CD4-positive, alpha-beta T cell (primary cell): ENCODE results near the gene STX10. TPM values are rescaled to one million over a fixed set of nuclear protein-coding genes. Genes with fewer than 3 reads are reported as not detected.

Experiments
- ATAC-seq: fragments of 200-7000 bp; cut with Tn5 transposase; one replicate; pipeline ENCODE4 v1.10.0; 2022; ENCODE audit warnings: mild to moderate bottlenecking; ENCODE audit not compliant: poor library complexity
- CTCF ChIA-PET: fragments of 350-600 bp; sonication (Branson Sonifier 250); formaldehyde crosslinking; loops from one replicate; lab custom pipeline; 2021; ENCODE audit warnings: antibody characterized with exemption, inconsistent platforms; lab: Charles Lee
- POLR2A ChIA-PET: fragments of 350-600 bp; sonication (Branson Sonifier 250); formaldehyde crosslinking; loops from one replicate; lab custom pipeline; 2021; ENCODE audit warnings: antibody characterized with exemption, inconsistent platforms; lab: Charles Lee
- DNase-seq, 14 experiments: peaks; one replicate each; pipeline ENCODE4 v3.0.0-alpha.2; 2013 to 2020; ENCODE audit warnings: mixed read lengths in 2 of 14
- H3K27ac ChIP-seq, 2 donors: one replicate each; pipeline versions ENCODE4 v1.5.1 to v1.7.0; 2013; ENCODE audit warnings: low read length in 2 of 2, low read depth in 1 of 2, mild to moderate bottlenecking in 1 of 2
- H3K27me3 ChIP-seq, 2 experiments: 1 replicate in 1 of 2; 2 replicates in 1 of 2; pipeline versions ENCODE4 v1.6.1 to v1.7.0; 2013; ENCODE audit warnings: low read length in 2 of 2, control low read depth in 1 of 2, mild to moderate bottlenecking in 1 of 2, moderate library complexity in 1 of 2; ENCODE audit not compliant: insufficient read depth in 2 of 2, control insufficient read depth in 1 of 2
- H3K36me3 ChIP-seq: one replicate; pipeline ENCODE4 v1.6.1; 2013; ENCODE audit warnings: low read length, control low read depth; ENCODE audit not compliant: insufficient read depth
- H3K4me1 ChIP-seq: one replicate; pipeline ENCODE4 v1.6.1; 2013; ENCODE audit warnings: low read length, control low read depth; ENCODE audit not compliant: insufficient read depth
- H3K4me3 ChIP-seq: one replicate; pipeline ENCODE4 v1.5.1; 2013; ENCODE audit warnings: mild to moderate bottlenecking, low read length, moderate library complexity
- H3K9me3 ChIP-seq, 2 experiments: 1 replicate in 1 of 2; 2 replicates in 1 of 2; pipeline versions ENCODE4 v1.6.1 to v1.7.0; 2013; ENCODE audit warnings: low read length in 2 of 2, mild to moderate bottlenecking in 2 of 2, control low read depth in 1 of 2, moderate library complexity in 1 of 2; ENCODE audit not compliant: control insufficient read depth in 1 of 2, insufficient read depth in 1 of 2
- H3K27ac Mint-ChIP-seq: one replicate; pipeline ENCODE4 v1.8.0; 2020; ENCODE audit warnings: mixed read lengths
- H3K27me3 Mint-ChIP-seq: one replicate; pipeline ENCODE4 v1.8.0; 2021; ENCODE audit warnings: mixed read lengths
- H3K36me3 Mint-ChIP-seq: one replicate; pipeline ENCODE4 v1.8.0; 2021; ENCODE audit warnings: low read depth, mixed read lengths
- H3K4me1 Mint-ChIP-seq: one replicate; pipeline ENCODE4 v1.8.0; 2021; ENCODE audit warnings: low read depth, mixed read lengths
- H3K4me3 Mint-ChIP-seq: one replicate; pipeline ENCODE4 v1.8.0; 2020; ENCODE audit warnings: mild to moderate bottlenecking, mixed read lengths
- H3K9me3 Mint-ChIP-seq: one replicate; pipeline ENCODE4 v1.8.0; 2020; ENCODE audit warnings: mixed read lengths
- CTCF ChIP-seq: fragments of 200-600 bp; IDR thresholded peaks from one replicate; pipeline ENCODE4 v1.8.0; 2022; ENCODE audit warnings: antibody characterized with exemption, mild to moderate bottlenecking
- intact Hi-C, 2 experiments: fragments of 100-400 bp; cut with DNase I in 1 of 2; cut with micrococcal nuclease in 1 of 2; formaldehyde crosslinking; loops; one replicate each; pipeline versions ENCODE4 v1.15.1 to v1.9.0; 2023 to 2025; cut with DNase I, micrococcal nuclease
- total RNA-seq, 174 experiments: library from RNA in 2 of 174; stranded (reverse) in 2 of 174; gene quantifications; one replicate each; pipeline ENCODE4 v1.2.3 and lab custom pipeline; 2021 to 2026

The STX10 gene
- total RNA-seq, 2 experiments from 2014 or later: 40.9 to 43.9 TPM

GRCh38 chr19:13137290-13137794 lies 12.8 kb downstream of the STX10 start:
- peaks cover 14% of the 10 kb centered on the region for H3K4me1 Mint-ChIP-seq
- peaks cover 12% of the 10 kb centered on the region for H3K4me1 ChIP-seq
- H3K27me3 Mint-ChIP-seq: no peaks in the 10 kb centered on the region
- H3K36me3 ChIP-seq: peaks cover 42% of the 10 kb centered on the region
- intact Hi-C loops: no loop called here
- no peaks in the 10 kb centered on the region for H3K9me3 ChIP-seq
- H3K9me3 Mint-ChIP-seq: no peaks in the 10 kb centered on the region
- H3K4me3 Mint-ChIP-seq: no peak overlapping the region
- no peak overlapping the region for H3K27ac ChIP-seq
- H3K27ac Mint-ChIP-seq: no peak overlapping the region
- POLR2A ChIA-PET: no interaction called here
- H3K4me3 ChIP-seq: no peak overlapping the region
- CTCF ChIA-PET: interaction anchor here (0.6 kb wide), 1 partner anchor 773 kb away, joined by 4 read pairs; no protein-coding TSS in a partner anchor
- no peak for TF ChIP-seq CTCF
- DNase-seq: no peak
- H3K36me3 Mint-ChIP-seq: peaks cover 36% of the 10 kb centered on the region
- no peak for ATAC-seq
- no peaks in the 10 kb centered on the region for H3K27me3 ChIP-seq

- POLR2A ChIA-PET: no interaction called here
- peaks cover 32% of the 10 kb centered on the region for H3K36me3 Mint-ChIP-seq
- intact Hi-C loops: no loop called here
Measured at GRCh38 chr19:13135068-13136062, 14.8 kb downstream of the STX10 start.

GRCh38 chr19:13134626-13135025 lies 15.5 kb downstream of the STX10 start:
- DNase-seq (no peak), ATAC-seq (no peak)
- no peaks in the 10 kb centered on the region for H3K27me3 ChIP-seq
- Mint-ChIP-seq H3K4me3 (no peak overlapping the region), H3K9me3 (no peaks in the 10 kb centered on the region), H3K36me3 (peaks cover 30% of the 10 kb centered on the region), H3K27me3 (no peaks in the 10 kb centered on the region), H3K27ac (no peak overlapping the region), H3K4me1 (peaks cover 20% of the 10 kb centered on the region)
- no peaks in the 10 kb centered on the region for H3K9me3 ChIP-seq
- POLR2A ChIA-PET: no interaction called here
- no peak overlapping the region for H3K27ac ChIP-seq
- no peak for TF ChIP-seq CTCF
- H3K36me3 ChIP-seq: peaks cover 40% of the 10 kb centered on the region
- CTCF ChIA-PET: no interaction called here
- peaks cover 24% of the 10 kb centered on the region for H3K4me1 ChIP-seq
- no peak overlapping the region for H3K4me3 ChIP-seq
- intact Hi-C loops: no loop called here

More at GRCh38 chr19:13135068-13136062, 14.8 kb downstream of the STX10 start:
- Histone ChIP-seq H3K36me3 (peaks cover 42% of the 10 kb centered on the region), H3K9me3 (no peaks in the 10 kb centered on the region), H3K27me3 (no peaks in the 10 kb centered on the region), H3K4me3 (no peak overlapping the region), H3K27ac (no peak overlapping the region), H3K4me1 (peaks cover 24% of the 10 kb centered on the region)
- H3K9me3 Mint-ChIP-seq: no peaks in the 10 kb centered on the region
- H3K4me3 Mint-ChIP-seq: no peak overlapping the region
- peaks cover 20% of the 10 kb centered on the region for H3K4me1 Mint-ChIP-seq
- ATAC-seq (no peak), DNase-seq (no peak)
- no peak overlapping the region for H3K27ac Mint-ChIP-seq
- CTCF ChIA-PET: no interaction called here
- H3K27me3 Mint-ChIP-seq: no peaks in the 10 kb centered on the region
- no peak for TF ChIP-seq CTCF
